IMR-90 (cell line): ENCODE data around the gene ADGRL3. TPM values are rescaled to one million over a fixed set of nuclear protein-coding genes. Genes with fewer than 3 reads are reported as not detected.

Experiments
- ATAC-seq: fragments of 200-7000 bp; cut with Tn5 transposase; 2 replicates; pipeline ENCODE4 v1.9.1; 2020; ENCODE audit warnings: low read depth, mild to moderate bottlenecking, moderate library complexity
- BruUV-seq: library from RNA; stranded (reverse); fragments of 400-500 nt; replicated peaks from 2 replicates; lab custom pipeline; 2021; lab: Mats Ljungman, UMichigan
- CTCF ChIA-PET: fragments of 300-600 bp; formaldehyde crosslinking; extraction: SDS; loops from one replicate; lab custom pipeline; 2021; ENCODE audit warnings: antibody characterized with exemption; lab: Yijun Ruan, JAX
- POLR2A ChIA-PET: fragments of 300-600 bp; sonication (Branson Sonifier 250); formaldehyde crosslinking; loops from one replicate; lab custom pipeline; 2022; ENCODE audit warnings: antibody characterized with exemption; ENCODE audit not compliant: unreplicated experiment; lab: Charles Lee
- DNase-seq: peaks from one replicate; pipeline ENCODE4 v3.0.0; 2013
- H2AFZ ChIP-seq: replicated peaks from 2 replicates; pipeline ENCODE3; 2013; ENCODE audit warnings: low read length, mild to moderate bottlenecking; ENCODE audit not compliant: poor library complexity
- H2AK5ac ChIP-seq: 2 replicates; pipeline ENCODE4 v1.6.1; 2013; ENCODE audit warnings: low read depth, low read length, inconsistent platforms
- H2AK9ac ChIP-seq: replicated peaks from 2 replicates; pipeline ENCODE3; 2013; ENCODE audit warnings: mild to moderate bottlenecking, low read depth, low read length, moderate library complexity; ENCODE audit not compliant: poor library complexity
- H2BK120ac ChIP-seq: 2 replicates; pipeline ENCODE4 v1.6.1; 2013; ENCODE audit warnings: low read depth, low read length, inconsistent platforms
- H2BK15ac ChIP-seq: 3 replicates; pipeline ENCODE4 v1.6.1; 2013; ENCODE audit warnings: low read depth, low read length, inconsistent platforms
- H2BK20ac ChIP-seq: 2 replicates; pipeline ENCODE4 v1.6.1; 2013; ENCODE audit warnings: low read depth, mild to moderate bottlenecking, inconsistent platforms, low read length, moderate library complexity
- H2BK5ac ChIP-seq: 2 replicates; pipeline ENCODE4 v1.6.1; 2013; ENCODE audit warnings: mild to moderate bottlenecking, low read depth, low read length, inconsistent platforms; ENCODE audit not compliant: poor library complexity, severe bottlenecking
- H3K14ac ChIP-seq: replicated peaks from 2 replicates; pipeline ENCODE4 v1.6.1; 2013; ENCODE audit warnings: low read depth, low read length, inconsistent platforms
- H3K18ac ChIP-seq: 2 replicates; pipeline ENCODE4 v1.6.1; 2013; ENCODE audit warnings: low read depth, low read length, control low read depth
- H3K23ac ChIP-seq: 2 replicates; pipeline ENCODE4 v1.6.1; 2013; ENCODE audit warnings: low read depth, low read length, inconsistent platforms
- H3K27ac ChIP-seq: 2 replicates; pipeline ENCODE4 v1.5.1; 2013; ENCODE audit warnings: mild to moderate bottlenecking, control low read depth, low read length; ENCODE audit not compliant: insufficient read depth
- H3K27me3 ChIP-seq: 2 replicates; pipeline ENCODE4 v1.6.1; 2013; ENCODE audit warnings: low read length; ENCODE audit not compliant: control insufficient read depth, insufficient read depth
- H3K36me3 ChIP-seq: 2 replicates; pipeline ENCODE4 v1.6.1; 2013; ENCODE audit warnings: low read length, mixed read lengths; ENCODE audit not compliant: control insufficient read depth, insufficient read depth
- H3K4ac ChIP-seq: 2 replicates; pipeline ENCODE4 v1.6.1; 2013; ENCODE audit warnings: low read depth, low read length, inconsistent platforms
- H3K4me1 ChIP-seq: 2 replicates; pipeline ENCODE4 v1.6.1; 2013; ENCODE audit warnings: low read length, mixed read lengths; ENCODE audit not compliant: control insufficient read depth, insufficient read depth
- H3K4me2 ChIP-seq: 2 replicates; pipeline ENCODE4 v1.6.1; 2013; ENCODE audit warnings: low read depth, mild to moderate bottlenecking, control low read depth, low read length, moderate library complexity
- H3K4me3 ChIP-seq: 2 replicates; pipeline ENCODE4 v1.5.1; 2013; ENCODE audit warnings: low read depth, mild to moderate bottlenecking, control low read depth, low read length, moderate library complexity; ENCODE audit not compliant: insufficient read depth
- H3K56ac ChIP-seq: 2 replicates; pipeline ENCODE4 v1.6.1; 2013; ENCODE audit warnings: low read length, inconsistent platforms; ENCODE audit not compliant: insufficient read depth; ENCODE audit errors: extremely low read depth
- H3K79me1 ChIP-seq, 2 experiments: 2 replicates each; pipeline ENCODE4 v1.6.1; 2013; ENCODE audit warnings: low read length in 2 of 2, inconsistent platforms in 1 of 2, low read depth in 1 of 2
- H3K9ac ChIP-seq: 2 replicates; pipeline ENCODE4 v1.6.1; 2013; ENCODE audit warnings: low read depth, low read length, control low read depth
- H3K9me1 ChIP-seq: 2 replicates; pipeline ENCODE4 v1.6.1; 2013; ENCODE audit warnings: low read length, inconsistent platforms; ENCODE audit not compliant: insufficient read depth
- H3K9me3 ChIP-seq: 2 replicates; pipeline ENCODE4 v1.6.1; 2013; ENCODE audit warnings: low read length; ENCODE audit not compliant: control insufficient read depth, insufficient read depth
- H4K20me1 ChIP-seq: 2 replicates; pipeline ENCODE4 v1.6.1; 2013; ENCODE audit warnings: low read length, inconsistent platforms; ENCODE audit not compliant: insufficient read depth
- H4K5ac ChIP-seq: 2 replicates; pipeline ENCODE4 v1.6.1; 2013; ENCODE audit warnings: mild to moderate bottlenecking, low read depth, low read length, control low read depth
- H4K8ac ChIP-seq, 2 experiments: 2 replicates each; pipeline ENCODE4 v1.6.1; 2013; ENCODE audit warnings: low read depth in 2 of 2, low read length in 2 of 2, control low read depth in 1 of 2, inconsistent platforms in 1 of 2
- H4K91ac ChIP-seq: 2 replicates; pipeline ENCODE4 v1.6.1; 2013; ENCODE audit warnings: low read depth, low read length, inconsistent platforms; ENCODE audit not compliant: insufficient read depth
- CEBPB ChIP-seq: IDR thresholded peaks from 2 replicates; pipeline ENCODE4 v1.6.1; 2012; ENCODE audit warnings: low read depth, low read length, improper control_type of control experiment
- FOS ChIP-seq: fragments of 150-350 bp; IDR thresholded peaks from 2 replicates; pipeline ENCODE4 v1.6.1; 2016; ENCODE audit warnings: low read depth, low read length
- MAFK ChIP-seq: IDR thresholded peaks from 2 replicates; pipeline ENCODE4 v1.6.1; 2012; ENCODE audit warnings: low read depth, low read length, improper control_type of control experiment
- MAZ ChIP-seq: IDR thresholded peaks from 2 replicates; pipeline ENCODE4 v1.6.1; 2012; ENCODE audit warnings: low read depth, mild to moderate bottlenecking, low read length, improper control_type of control experiment, moderate library complexity, borderline replicate concordance
- RCOR1 ChIP-seq: IDR thresholded peaks from 2 replicates; pipeline ENCODE4 v1.6.1; 2012; ENCODE audit warnings: mild to moderate bottlenecking, low read length, improper control_type of control experiment; ENCODE audit not compliant: insufficient replicate concordance
- SMC3 ChIP-seq: fragments of 150-350 bp; IDR thresholded peaks from 2 replicates; pipeline ENCODE4 v1.6.1; 2016; ENCODE audit warnings: low read depth, mild to moderate bottlenecking, antibody characterized with exemption, low read length, moderate library complexity
- WGBS, 2 experiments: methylation state at CpG; one replicate each; pipeline versions ENCODE4 v1.1.5 to v1.1.7; 2013; ENCODE audit warnings: missing lambda C conversion rate in 2 of 2; ENCODE audit not compliant: insufficient read length in 1 of 2; ENCODE audit errors: extremely low coverage in 2 of 2; 5-methylcytosine and 5-hydroxymethylcytosine counted together
- dilution Hi-C: fragments of 300-500 bp; cut with HindIII; formaldehyde crosslinking; loops from one replicate; pipeline ENCODE4 v1.14.3; 2018; ENCODE audit warnings: low sequenced_read_pairs; ENCODE audit not compliant: unreplicated experiment
- in situ Hi-C: fragments of 300-500 bp; cut with MboI; formaldehyde crosslinking; loops from 3 replicates; pipeline ENCODE4 v1.14.3; 2019; ENCODE audit warnings: low sequenced_read_pairs, inconsistent platforms, mixed read lengths
- intact Hi-C: fragments of 100-400 bp; cut with micrococcal nuclease; formaldehyde crosslinking; loops from 2 replicates; pipeline ENCODE4 v1.10.0; 2022
- polyA plus RNA-seq, 3 experiments: library from polyadenylated mRNA; depleted of rRNA; stranded (reverse); fragments of >200 nt; gene quantifications; 2 replicates each; pipeline ENCODE4 v1.2.3, GENCODE V29; 2012; ENCODE audit warnings: low replicate concordance in 1 of 3
- total RNA-seq: library from RNA; depleted of rRNA; stranded (reverse); fragments of >200 nt; gene quantifications from 2 replicates; pipeline ENCODE4 v1.2.3, GENCODE V29; 2012
- TF ChIP-seq, protein P1 (sequence below): conservative IDR thresholded peaks from 2 replicates; pipeline ENCODE4 v1.5.1; 2012; ENCODE audit warnings: mild to moderate bottlenecking, low read depth, low read length, improper control_type of control experiment
- TF ChIP-seq, protein P2 (sequence below): fragments of 150-350 bp; IDR thresholded peaks from 2 replicates; pipeline ENCODE4 v1.6.1; 2016; ENCODE audit warnings: low read depth, mild to moderate bottlenecking, low read length, moderate library complexity, borderline replicate concordance

ADGRL3 gene
- total and polyA plus RNA-seq, 2 of the 4 experiments (the other 2 are of a cell fraction) = 0.46 to 2.5 TPM

DNA sequence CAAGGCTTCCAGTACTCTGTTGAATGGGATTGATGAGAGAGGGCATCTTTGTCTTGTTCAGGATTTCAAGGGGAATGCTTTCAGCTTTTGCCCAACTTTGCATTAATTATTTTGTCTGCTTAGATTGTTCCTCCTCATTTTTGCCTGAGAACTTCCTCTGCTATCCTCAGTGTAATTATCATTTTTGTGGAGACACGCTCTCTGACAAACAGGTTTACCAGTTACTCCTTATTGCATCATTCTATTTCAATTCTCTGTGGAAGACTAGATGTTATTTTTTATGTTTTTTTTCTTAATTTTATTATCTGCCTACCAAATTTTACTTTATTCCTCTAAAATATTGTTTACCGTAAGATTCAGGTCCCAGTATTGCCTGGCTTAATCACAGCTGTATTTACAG, 349.2 kb downstream of the ADGRL3 start:
- H2AK5ac ChIP-seq = no peak overlapping the region
- no peak overlapping the region for H4K5ac ChIP-seq
- DNase-seq (no peak), ATAC-seq (no peak)
- no peak overlapping the region for H2AFZ ChIP-seq
- H3K4me2 ChIP-seq = no peak overlapping the region
- H3K4ac ChIP-seq = no peak overlapping the region
- no peak overlapping the region for H2BK120ac ChIP-seq
- H3K4me3 ChIP-seq = no peak overlapping the region
- H3K9me1 ChIP-seq = no peaks in the 10 kb centered on the region
- no peaks in the 10 kb centered on the region for H3K36me3 ChIP-seq
- no peak overlapping the region for H4K8ac ChIP-seq
- H3K56ac ChIP-seq = no peak overlapping the region
- H3K79me1 ChIP-seq = no peaks in the 10 kb centered on the region
- no peaks in the 10 kb centered on the region for H3K27me3 ChIP-seq
- no CpG with 5 or more reads among the region's 2 CpGs for WGBS, 2 experiments
- dilution Hi-C loops = no loop called here
- intact Hi-C loops = no loop called here
- in situ Hi-C loops = no loop called here
- no peak overlapping the region for H2BK20ac ChIP-seq
- no peak overlapping the region for H3K14ac ChIP-seq
- no peaks in the 10 kb centered on the region for H3K9me3 ChIP-seq
- no TSS peak for BruUV-seq
- CTCF ChIA-PET = no interaction called here
- H3K23ac ChIP-seq = no peak overlapping the region
- no peak overlapping the region for H2BK5ac ChIP-seq
- H2BK15ac ChIP-seq = no peak overlapping the region
- POLR2A ChIA-PET = no interaction called here
- no peaks in the 10 kb centered on the region for H3K4me1 ChIP-seq
- no peaks in the 10 kb centered on the region for H4K20me1 ChIP-seq
- TF ChIP-seq, protein P1, sequence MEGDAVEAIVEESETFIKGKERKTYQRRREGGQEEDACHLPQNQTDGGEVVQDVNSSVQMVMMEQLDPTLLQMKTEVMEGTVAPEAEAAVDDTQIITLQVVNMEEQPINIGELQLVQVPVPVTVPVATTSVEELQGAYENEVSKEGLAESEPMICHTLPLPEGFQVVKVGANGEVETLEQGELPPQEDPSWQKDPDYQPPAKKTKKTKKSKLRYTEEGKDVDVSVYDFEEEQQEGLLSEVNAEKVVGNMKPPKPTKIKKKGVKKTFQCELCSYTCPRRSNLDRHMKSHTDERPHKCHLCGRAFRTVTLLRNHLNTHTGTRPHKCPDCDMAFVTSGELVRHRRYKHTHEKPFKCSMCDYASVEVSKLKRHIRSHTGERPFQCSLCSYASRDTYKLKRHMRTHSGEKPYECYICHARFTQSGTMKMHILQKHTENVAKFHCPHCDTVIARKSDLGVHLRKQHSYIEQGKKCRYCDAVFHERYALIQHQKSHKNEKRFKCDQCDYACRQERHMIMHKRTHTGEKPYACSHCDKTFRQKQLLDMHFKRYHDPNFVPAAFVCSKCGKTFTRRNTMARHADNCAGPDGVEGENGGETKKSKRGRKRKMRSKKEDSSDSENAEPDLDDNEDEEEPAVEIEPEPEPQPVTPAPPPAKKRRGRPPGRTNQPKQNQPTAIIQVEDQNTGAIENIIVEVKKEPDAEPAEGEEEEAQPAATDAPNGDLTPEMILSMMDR = no peak
- TF ChIP-seq FOS (no peak), MAFK (no peak), RCOR1 (no peak), SMC3 (no peak), MAZ (no peak), CEBPB (peak; percentile 34; the same call in 1 of the 2 replicates)
- TF ChIP-seq, protein P2, sequence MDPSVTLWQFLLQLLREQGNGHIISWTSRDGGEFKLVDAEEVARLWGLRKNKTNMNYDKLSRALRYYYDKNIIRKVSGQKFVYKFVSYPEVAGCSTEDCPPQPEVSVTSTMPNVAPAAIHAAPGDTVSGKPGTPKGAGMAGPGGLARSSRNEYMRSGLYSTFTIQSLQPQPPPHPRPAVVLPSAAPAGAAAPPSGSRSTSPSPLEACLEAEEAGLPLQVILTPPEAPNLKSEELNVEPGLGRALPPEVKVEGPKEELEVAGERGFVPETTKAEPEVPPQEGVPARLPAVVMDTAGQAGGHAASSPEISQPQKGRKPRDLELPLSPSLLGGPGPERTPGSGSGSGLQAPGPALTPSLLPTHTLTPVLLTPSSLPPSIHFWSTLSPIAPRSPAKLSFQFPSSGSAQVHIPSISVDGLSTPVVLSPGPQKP = no peak
- no peak overlapping the region for H3K27ac ChIP-seq
- H3K18ac ChIP-seq = no peak overlapping the region
- H2AK9ac ChIP-seq = no peak overlapping the region
- H4K91ac ChIP-seq = no peak overlapping the region
- no peak overlapping the region for H3K9ac ChIP-seq
